ENCODE results near the gene TMPRSS13. TPM values are rescaled to one million over a fixed set of nuclear protein-coding genes. Genes with fewer than 3 reads are reported as not detected.

The TMPRSS13 gene
- total and polyA plus RNA-seq, 2 donors from 2014 or later: 1.2 to 1.9 TPM

- DNase-seq (no peak), FAIRE-seq (no peak)
- no peak overlapping the region for H3K9ac ChIP-seq (ENCODE audit: low read length in 3 of 3)
- H3K36me3 ChIP-seq (ENCODE audit: control insufficient read depth in 2 of 3, insufficient read depth in 3 of 3, low read length in 3 of 3): no peaks in the 10 kb centered on the region
- H3K27me3 ChIP-seq (ENCODE audit: control insufficient read depth, insufficient read depth, low read length): no peaks in the 10 kb centered on the region
- no peak for TF ChIP-seq CTCF (IDR thresholded peaks at IDR 0.05; ENCODE audit: borderline replicate concordance, extremely low read depth, insufficient read depth)
- no peaks in the 10 kb centered on the region for H3K9me3 ChIP-seq (ENCODE audit: control insufficient read depth in 2 of 3, insufficient read depth in 1 of 3, low read length in 3 of 3)
- intact Hi-C loops (cut with DNase I): no loop called here
- no peak overlapping the region for H3K4me3 ChIP-seq (ENCODE audit: low read length in 3 of 3)
- no peak overlapping the region for H3K27ac ChIP-seq (ENCODE audit: low read depth in 2 of 2, low read length in 2 of 2)
- H3K4me1 ChIP-seq (ENCODE audit: control insufficient read depth in 2 of 3, insufficient read depth in 2 of 3, low read depth in 1 of 3, low read length in 3 of 3): no peaks in the 10 kb centered on the region
Measured at GRCh38 chr11:117958949-117959348, 29.7 kb upstream of the TMPRSS13 start.

DNA sequence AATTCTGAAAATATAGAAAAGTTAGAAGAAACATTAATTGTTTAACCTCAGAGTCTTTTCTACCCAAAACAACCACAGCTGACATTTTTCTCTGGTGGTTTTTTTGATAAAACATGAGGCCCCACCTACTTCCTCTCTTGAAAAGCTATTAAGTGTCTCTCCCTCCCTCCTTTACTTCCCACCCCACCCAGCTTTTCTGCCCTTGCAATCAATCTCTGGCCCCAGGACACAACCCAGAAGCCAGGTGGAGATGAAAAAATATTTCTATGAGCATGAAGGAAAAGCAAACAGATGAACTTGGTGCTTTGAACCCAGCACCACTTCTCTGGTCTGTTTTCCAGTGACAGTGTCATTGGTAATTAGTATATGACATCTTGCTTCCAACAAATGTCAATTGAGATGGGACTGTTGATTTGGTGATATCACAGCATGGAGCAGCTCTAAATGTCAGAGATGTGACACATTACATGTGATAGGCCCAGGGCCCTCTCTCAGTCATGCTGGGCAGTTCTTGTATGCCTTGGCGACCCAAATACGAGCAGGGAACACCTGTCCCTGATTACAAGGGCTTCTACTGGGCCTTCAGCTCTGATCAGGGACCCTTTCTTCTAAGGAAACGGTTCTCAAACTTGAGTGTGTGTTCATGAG, 23.9 kb upstream of the TMPRSS13 start:
- Histone ChIP-seq H3K4me1 (ENCODE audit: control insufficient read depth in 2 of 3, insufficient read depth in 2 of 3, low read depth in 1 of 3, low read length in 3 of 3) (peaks cover 0 to 4% (median 0%) of the 10 kb centered on the region in 3 donors), H3K9ac (ENCODE audit: low read length in 3 of 3) (no peak overlapping the region), H3K36me3 (ENCODE audit: control insufficient read depth in 2 of 3, insufficient read depth in 3 of 3, low read length in 3 of 3) (no peaks in the 10 kb centered on the region), H3K4me3 (ENCODE audit: low read length in 3 of 3) (no peak overlapping the region), H3K27ac (ENCODE audit: low read depth in 2 of 2, low read length in 2 of 2) (no peak overlapping the region), H3K27me3 (ENCODE audit: control insufficient read depth, insufficient read depth, low read length) (no peaks in the 10 kb centered on the region), H3K9me3 (ENCODE audit: control insufficient read depth in 2 of 3, insufficient read depth in 1 of 3, low read length in 3 of 3) (no peaks in the 10 kb centered on the region)
- FAIRE-seq: no peak
- TF ChIP-seq CTCF (IDR thresholded peaks at IDR 0.05; ENCODE audit: borderline replicate concordance, extremely low read depth, insufficient read depth): no peak
- intact Hi-C loops (cut with DNase I): no loop called here
- DNase-seq: no peak

DNA sequence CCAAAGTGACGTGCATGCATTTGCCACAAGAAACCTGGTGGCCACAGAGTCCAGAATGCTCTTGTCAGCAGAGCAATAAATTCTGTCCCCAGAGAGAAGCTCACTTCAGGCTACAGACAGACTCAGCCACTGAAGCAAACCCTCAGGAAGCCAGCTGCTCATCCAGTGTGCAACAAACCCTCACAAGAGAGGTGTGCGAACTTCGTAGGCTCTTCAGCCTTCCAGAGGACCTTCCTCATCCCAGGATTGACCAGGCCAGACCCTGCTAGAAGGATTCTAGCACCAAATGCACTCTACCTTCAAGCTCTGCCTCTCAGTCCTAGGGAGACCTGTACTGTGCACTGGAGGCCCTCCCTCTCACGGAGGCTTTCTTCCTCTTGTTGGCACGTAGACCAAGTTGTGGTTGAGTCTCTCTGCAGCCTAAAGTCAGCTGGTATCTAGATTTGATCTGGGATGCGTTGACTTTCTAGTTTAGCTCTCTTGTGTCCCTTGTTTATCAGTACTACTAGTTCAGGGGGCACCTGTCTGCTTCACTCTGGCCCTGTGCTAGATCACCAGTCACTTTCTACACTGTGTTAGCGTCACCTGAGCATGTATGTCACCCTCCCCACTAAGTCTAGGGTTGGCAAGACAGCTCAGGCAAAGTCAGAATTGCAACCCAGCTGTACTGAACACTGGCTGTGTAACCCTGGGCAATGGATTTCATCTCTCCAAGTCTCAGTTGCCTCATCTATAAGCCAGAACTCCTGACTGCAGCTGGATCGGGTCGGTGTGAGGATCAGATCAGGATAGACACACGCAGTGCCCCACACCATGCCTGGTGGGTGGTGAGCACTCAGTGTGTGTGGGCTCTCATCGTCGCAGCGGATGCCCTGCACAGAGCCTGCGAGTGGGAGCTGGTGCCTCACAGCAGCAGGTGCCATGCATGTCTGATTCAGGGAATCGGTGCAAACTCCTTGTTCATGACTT, 22.1 kb upstream of the TMPRSS13 start:
- intact Hi-C loops (cut with DNase I): no loop called here
- no peaks in the 10 kb centered on the region for H3K9me3 ChIP-seq (ENCODE audit: control insufficient read depth in 2 of 3, insufficient read depth in 1 of 3, low read length in 3 of 3)
- H3K27ac ChIP-seq (ENCODE audit: low read depth in 2 of 2, low read length in 2 of 2): no peak overlapping the region
- H3K36me3 ChIP-seq (ENCODE audit: control insufficient read depth in 2 of 3, insufficient read depth in 3 of 3, low read length in 3 of 3): no peaks in the 10 kb centered on the region
- H3K4me1 ChIP-seq (ENCODE audit: control insufficient read depth in 2 of 3, insufficient read depth in 2 of 3, low read depth in 1 of 3, low read length in 3 of 3): peaks cover 0 to 7% (median 0%) of the 10 kb centered on the region in 3 donors
- no peak for TF ChIP-seq CTCF (IDR thresholded peaks at IDR 0.05; ENCODE audit: borderline replicate concordance, extremely low read depth, insufficient read depth)
- FAIRE-seq: no peak
- no peaks in the 10 kb centered on the region for H3K27me3 ChIP-seq (ENCODE audit: control insufficient read depth, insufficient read depth, low read length)
- H3K4me3 ChIP-seq (ENCODE audit: low read length in 3 of 3): no peak overlapping the region
- no peak overlapping the region for H3K9ac ChIP-seq (ENCODE audit: low read length in 3 of 3)
- DNase-seq: peak in 1 of 5 donors; percentile 32

Measured in kidney (tissue), 14 donors.